Ureter (tissue), 1 donor: Measurements from ENCODE around the gene EDEM1. TPM values are rescaled to one million over a fixed set of nuclear protein-coding genes. Genes with fewer than 3 reads are reported as not detected.
"Not testable (repeated sequence)": the region's sequence is repeated elsewhere in the genome, so short reads cannot be mapped to it uniquely, and the experiment has no call there.

Experiments used
- DNase-seq: peaks from one replicate; pipeline ENCODE4 v3.0.0-alpha.2; 2020; ENCODE audit warnings: low spot score
- total RNA-seq: library from RNA; stranded (reverse); gene quantifications from one replicate; pipeline ENCODE4 v1.2.4, GENCODE V29; 2023
- donor health status: DM: yes; HTN: yes; CAD: no.

The EDEM1 gene
- 57.3 TPM for total RNA-seq

DNA sequence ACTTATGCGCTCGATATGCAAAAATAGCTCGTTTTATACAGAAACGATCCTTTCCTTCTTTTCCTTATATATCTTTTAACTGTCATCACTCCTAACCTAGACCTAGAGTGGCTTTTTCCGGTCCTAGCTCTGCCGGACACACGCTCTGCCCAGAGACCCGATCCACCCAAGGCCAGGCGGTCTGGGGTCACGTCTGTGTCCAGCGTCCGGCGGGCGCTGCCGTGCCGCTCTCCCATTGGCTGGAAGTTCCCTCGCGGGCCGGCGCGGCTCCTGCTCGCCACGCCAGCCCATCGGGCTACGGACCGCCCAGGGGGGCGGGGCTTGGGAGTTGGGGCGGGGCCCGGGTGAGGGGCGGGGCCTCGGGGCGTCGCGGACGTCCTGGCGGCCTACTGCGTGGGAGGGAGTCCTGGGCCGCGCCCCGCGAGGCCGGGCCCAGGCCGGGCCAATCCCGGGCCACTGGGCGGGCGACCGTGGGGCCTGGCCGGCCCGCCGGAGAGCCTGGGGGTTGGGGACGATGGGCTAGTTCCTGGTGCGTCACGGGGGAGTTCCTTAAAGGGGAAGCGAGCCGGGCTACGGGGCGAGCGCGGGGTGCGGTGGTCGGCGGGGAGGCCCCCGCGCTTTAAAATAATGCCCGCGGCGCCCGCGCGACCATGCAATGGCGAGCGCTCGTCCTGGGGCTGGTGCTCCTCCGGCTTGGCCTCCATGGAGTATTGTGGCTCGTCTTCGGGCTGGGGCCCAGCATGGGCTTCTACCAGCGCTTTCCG, at the start of gene EDEM1:
EDEM1 (plus strand) TSS at position 552 of the 764 bp plus-strand sequence; CDS start at position 651, 99 bp downstream.
- peak; percentile 97 for DNase-seq

DNA sequence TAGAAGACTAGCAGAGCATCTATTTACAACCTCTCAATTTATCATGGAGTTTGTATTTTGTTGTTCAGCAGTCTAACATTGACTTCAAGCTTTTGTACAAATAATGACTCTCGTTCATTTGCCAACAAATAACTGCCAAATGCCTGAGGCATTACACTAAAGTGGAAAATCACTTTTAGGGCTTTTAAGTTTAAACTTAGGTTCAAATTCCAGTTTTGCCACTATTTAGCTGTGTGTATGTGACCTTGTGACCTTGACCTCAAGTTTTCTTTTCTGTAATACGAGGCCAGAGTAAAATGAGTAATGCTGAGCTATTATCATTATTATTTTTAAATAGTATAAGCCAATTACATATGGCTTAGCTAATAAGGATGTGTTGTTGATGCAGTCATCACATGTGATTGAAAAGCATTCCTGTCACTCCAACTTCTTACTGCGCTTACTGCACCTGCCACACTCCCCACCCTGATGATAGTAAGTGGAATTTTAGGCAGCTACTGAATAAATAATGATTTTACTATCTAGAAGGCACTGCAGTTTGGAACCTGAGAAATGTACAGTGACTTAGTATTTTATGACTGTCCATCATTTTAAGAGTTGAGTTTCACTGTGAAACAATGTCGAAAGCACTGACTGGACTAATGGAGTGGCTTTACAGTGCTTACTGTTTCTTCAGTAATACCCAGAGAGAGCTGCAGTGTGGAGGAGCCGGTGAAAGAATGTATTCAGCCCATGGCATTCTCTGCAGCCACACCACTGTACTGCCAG, 49.1 kb upstream of the EDEM1 start:
- DNase-seq = no peak

- no peak for DNase-seq
Observed at GRCh38 chr3:5140230-5140621, 47.3 kb upstream of the EDEM1 start.

DNA sequence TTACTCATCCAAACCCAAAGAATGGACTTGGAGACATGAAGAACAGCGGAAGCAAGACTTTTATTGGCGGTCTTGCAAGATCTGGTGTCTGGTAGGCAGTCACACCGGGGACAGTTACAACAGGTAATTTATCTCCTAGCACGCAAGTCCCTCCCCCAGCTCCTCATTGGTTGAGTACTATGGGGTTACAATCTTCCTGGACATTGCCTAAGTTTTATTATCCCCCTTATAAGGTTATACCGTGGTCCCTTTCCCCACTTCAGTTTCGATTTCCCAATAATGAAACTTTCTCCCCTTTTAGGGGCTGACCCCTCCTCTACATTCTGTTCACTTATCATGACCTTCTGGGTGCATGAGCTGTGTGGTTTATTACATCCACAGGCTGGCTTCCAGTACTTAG, 46.7 kb upstream of the EDEM1 start:
- no peak for DNase-seq

DNA sequence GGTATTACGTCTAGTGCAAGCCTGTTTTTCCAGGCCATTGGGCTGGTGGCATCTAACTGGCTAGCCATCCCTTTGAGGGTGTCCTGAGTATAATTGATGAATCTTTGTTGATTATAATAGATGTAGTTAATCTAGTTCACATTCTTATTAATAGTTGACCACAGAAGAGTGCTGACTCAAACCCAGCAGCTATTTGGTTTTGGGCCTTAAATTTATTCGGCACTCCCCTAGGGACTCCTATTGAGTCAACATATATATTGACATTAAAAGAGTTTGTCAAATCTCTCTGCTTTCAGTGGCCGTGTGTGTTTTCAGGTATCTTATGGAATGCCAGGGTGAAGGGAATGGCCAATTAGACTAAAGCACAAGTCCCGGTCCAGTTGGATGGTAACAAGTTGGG, 45.7 kb upstream of the EDEM1 start:
- no peak for DNase-seq

- DNase-seq = no peak
Observed at GRCh38 chr3:5143464-5143863, 44.0 kb upstream of the EDEM1 start.

DNA sequence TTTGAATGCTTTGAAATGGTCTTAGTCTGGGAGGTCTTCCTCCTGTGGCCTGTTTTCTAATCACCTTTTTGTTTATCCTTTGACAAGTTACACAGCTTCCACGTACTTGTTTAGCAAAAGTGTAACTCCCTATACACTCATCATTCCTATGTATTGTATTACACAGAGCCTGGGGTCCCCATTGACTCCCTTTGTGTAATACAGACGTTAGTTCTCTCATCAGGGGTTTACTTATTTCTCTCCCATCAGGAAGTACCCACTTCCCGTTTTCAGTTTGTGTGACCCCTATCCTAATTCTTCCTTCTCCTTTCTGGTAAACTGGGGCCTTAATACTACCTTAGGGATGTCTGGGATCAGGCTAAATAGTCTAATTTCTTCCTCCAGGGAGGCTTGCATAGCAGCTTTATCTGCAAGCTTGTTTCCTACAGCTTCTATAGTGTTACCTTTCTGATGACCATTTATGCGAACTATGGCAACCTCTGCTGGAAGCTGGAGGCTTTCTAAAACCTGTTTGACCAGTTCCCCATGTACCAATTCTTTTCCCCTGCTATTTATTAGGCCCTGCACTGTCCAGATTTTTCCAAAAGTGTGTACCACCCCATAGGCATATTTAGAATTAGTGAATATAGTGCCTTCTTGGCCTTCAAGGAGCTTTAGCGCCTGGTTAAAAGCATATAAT, 43.1 kb upstream of the EDEM1 start:
- no peak for DNase-seq

DNA sequence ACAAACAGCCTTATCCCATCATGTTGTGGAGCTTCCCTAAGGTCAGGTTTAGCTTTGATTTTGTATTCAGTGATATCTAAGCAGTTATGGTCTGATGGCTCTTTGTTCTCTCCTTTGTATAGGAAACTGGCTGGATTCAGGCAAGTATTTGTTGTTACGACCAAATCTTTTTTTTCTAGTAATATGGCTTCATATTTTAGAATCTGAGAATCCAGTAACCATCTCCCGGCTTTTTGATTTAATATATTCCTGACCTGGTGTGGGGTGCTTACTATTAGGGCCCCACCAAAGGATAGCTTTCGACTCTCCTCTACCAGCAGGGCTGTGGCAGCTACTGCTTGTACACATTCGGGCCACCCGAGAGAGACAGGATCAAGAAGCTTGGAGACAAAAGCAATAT, 42.4 kb upstream of the EDEM1 start:
- no peak for DNase-seq

GRCh38 chr3:5147152-5147551, 40.4 kb upstream of the EDEM1 start:
- not testable (repeated sequence) for DNase-seq

DNA sequence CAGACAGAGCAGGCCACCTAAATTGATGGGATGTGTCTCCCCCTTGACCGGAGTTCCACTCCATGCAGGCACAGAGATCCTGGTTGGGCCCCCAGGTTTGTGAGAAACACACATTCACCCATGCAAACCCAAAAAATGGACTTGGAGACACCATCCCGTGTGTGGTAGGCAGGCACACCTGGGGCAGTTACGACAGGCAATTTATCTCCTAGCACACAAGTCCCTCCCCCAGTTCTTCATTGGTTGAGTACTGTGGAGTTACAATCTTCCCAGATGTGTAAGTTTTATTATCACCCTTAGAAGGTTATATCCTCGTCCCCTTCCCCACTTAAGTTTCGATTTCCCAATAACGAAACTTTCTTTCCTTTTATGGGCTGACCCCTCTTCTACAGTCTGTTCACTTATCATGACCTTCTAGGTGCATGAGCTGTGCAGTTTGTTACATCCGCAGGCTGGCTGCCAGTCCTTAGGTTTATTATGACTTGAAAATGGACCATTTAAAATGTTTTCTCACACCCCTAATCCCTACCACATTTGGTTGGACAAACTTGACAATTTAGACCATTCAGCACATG, 38.1 kb upstream of the EDEM1 start:
- DNase-seq = no peak

GRCh38 chr3:5151586-5151985, 35.9 kb upstream of the EDEM1 start:
- DNase-seq = no peak

GRCh38 chr3:5153074-5153473, 34.4 kb upstream of the EDEM1 start:
- no peak for DNase-seq

GRCh38 chr3:5155241-5155640, 32.3 kb upstream of the EDEM1 start:
- DNase-seq = no peak

DNA sequence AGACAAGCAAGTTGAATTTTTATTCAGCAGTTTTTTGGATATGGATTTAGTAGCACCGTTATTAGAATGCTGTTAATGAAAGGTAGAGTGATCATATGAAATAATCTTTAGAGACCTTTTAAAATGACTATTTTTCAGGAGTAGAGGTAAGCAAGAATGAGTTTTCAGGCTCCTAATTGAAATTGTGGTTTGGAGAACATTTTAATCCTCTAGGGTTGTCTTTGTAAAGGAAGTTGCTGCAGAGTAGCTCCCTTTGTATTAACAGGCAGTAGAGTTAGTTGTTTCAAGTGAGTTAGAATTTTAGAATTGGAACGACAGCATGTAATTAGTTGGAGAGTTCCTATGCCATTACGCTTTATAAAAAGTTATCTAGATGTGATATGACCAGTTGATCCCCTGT, 27.2 kb upstream of the EDEM1 start:
- no peak for DNase-seq

DNA sequence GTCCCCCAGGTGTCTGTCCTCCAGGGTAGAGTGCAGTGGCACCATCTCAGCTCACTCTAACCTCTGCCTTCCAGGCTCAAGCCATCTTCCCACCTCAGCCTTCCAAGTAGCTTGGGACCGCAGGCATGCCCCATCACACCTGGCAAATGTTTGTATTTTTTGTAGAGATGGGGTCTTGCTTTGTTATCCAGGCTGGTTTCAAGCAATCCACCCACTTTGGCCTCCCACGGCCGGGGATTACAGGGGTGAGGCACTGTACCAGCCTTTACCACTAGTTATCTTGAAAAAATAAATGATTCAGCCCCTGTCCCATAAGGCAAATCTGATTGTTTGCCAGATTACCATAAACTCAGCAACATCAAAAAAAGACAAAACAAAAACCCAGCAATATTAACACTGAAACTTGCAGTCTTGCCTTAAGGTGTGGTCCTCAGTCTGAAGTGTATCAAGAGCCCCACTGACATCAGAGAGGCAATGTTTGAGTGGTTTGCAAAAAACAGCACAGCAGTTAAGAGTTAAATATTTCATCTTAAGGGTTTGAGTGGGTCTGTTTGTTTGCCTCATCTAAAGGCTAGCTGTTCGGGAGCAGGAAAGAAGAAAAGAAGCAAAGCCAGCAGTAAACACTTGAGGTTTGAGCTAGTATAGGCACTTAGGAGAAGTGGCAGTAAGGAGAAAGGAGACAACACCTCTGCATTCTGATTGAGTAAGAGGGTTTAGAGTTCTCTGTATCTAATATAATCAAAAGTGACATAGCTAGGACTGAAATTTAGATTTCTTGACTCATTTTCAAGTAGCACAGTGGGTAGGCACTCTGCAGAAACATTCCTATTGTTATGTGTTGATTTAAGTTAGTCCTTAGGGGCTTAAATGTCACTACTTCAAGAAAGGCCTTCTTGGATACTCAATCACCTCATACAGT, 26.3 kb upstream of the EDEM1 start:
- no peak for DNase-seq

- DNase-seq = no peak
Observed at GRCh38 chr3:5162102-5162501, 25.4 kb upstream of the EDEM1 start.

GRCh38 chr3:5165698-5166097, 21.8 kb upstream of the EDEM1 start:
- DNase-seq = no peak

DNA sequence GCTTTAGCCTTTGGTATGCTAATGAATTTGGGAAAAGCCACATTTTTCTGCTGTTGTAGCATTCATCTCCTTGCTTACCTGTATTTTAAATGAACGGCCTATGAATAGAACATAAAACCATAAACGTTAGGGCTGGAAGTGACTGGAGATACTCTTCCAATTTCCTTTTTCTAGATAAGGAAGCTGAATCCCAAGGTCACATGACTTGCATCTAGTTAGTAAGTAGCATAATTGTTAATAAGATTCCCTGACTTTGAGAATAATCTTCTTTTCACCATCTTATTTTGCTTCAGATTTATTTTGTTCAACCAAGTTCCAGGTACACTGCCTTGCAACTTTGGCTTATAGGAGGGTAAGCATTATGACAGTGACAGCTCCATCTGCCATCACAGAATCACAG, 20.7 kb upstream of the EDEM1 start:
- DNase-seq = no peak

DNA sequence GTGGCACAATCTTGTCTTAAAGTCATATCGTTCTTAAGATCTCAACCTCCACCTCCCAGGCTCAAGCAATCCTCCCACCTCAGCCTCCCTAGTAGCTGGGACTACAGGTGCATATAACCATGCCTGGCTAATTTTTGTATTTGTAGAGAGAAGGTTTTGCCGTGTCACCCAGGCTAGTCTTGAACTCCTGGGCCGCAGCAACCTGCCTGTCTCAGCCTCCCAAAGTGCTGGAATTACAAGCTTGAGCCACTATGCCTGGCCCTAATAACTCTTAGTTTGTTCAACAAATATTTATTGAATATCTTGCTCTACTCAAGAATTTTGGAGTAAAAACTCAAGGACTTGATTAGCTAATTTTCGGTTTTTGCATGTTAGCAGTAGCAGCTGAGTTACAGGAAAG, 19.4 kb upstream of the EDEM1 start:
- DNase-seq = no peak

- no peak for DNase-seq
Observed at GRCh38 chr3:5169807-5170206, 17.7 kb upstream of the EDEM1 start.

- no peak for DNase-seq
Observed at GRCh38 chr3:5170975-5171374, 16.5 kb upstream of the EDEM1 start.
